ENCODE results near the gene CAMKMT. TPM values are rescaled to one million over a fixed set of nuclear protein-coding genes. Genes with fewer than 3 reads are reported as not detected.

Gene CAMKMT
- total and polyA plus RNA-seq, 9 of the 15 experiments (the other 6 are each of a cell fraction or from before 2014, with no cell fraction given): 1.6 to 15.3 (median 7.4) TPM

DNA sequence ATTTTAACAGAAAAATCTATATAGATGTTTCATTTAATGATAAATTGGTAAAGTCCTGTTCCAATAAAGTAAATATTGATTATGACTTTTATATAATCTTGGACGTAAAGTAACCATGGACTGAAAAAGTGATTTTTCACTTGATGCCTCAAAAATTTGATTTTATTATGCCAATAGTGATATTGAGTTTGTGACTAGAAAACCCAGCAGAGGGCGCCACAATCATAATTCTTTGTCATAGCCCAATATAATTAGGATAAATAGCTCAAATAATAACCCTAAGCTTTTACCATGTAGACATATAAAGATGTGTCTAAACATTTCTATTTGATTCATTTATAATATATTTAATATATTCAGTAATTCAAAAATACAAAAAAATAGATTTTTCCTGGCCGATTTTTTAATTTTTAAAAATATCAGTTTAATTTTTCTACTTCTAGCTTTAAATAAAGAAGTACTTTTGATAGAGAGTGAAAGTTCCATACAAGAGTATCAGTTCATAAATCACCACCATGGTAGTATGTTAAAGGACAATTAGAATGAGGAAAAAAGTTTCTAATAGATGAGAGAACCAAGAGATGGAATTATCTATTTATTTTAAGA is 30.7 kb downstream of the CAMKMT start (continued):
- TF ChIP-seq, protein P1, sequence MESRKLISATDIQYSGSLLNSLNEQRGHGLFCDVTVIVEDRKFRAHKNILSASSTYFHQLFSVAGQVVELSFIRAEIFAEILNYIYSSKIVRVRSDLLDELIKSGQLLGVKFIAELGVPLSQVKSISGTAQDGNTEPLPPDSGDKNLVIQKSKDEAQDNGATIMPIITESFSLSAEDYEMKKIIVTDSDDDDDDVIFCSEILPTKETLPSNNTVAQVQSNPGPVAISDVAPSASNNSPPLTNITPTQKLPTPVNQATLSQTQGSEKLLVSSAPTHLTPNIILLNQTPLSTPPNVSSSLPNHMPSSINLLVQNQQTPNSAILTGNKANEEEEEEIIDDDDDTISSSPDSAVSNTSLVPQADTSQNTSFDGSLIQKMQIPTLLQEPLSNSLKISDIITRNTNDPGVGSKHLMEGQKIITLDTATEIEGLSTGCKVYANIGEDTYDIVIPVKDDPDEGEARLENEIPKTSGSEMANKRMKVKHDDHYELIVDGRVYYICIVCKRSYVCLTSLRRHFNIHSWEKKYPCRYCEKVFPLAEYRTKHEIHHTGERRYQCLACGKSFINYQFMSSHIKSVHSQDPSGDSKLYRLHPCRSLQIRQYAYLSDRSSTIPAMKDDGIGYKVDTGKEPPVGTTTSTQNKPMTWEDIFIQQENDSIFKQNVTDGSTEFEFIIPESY (CRISPR knock-in tag; IDR thresholded peaks at IDR 0.05): no peak
- no peak for TF ChIP-seq TCFL5 (CRISPR knock-in tag; conservative IDR thresholded peaks at IDR 0.05)
- peak; percentile 34 to 52 for TF ChIP-seq RAD21 (CRISPR knock-in tag; conservative IDR thresholded peaks at IDR 0.05 in 1 of 2, IDR thresholded peaks at IDR 0.05 in 1 of 2)
- TF ChIP-seq NRF1 (conservative IDR thresholded peaks at IDR 0.05 in 1 of 2, IDR thresholded peaks at IDR 0.05 in 1 of 2): no peak
- TF ChIP-seq, protein P2, sequence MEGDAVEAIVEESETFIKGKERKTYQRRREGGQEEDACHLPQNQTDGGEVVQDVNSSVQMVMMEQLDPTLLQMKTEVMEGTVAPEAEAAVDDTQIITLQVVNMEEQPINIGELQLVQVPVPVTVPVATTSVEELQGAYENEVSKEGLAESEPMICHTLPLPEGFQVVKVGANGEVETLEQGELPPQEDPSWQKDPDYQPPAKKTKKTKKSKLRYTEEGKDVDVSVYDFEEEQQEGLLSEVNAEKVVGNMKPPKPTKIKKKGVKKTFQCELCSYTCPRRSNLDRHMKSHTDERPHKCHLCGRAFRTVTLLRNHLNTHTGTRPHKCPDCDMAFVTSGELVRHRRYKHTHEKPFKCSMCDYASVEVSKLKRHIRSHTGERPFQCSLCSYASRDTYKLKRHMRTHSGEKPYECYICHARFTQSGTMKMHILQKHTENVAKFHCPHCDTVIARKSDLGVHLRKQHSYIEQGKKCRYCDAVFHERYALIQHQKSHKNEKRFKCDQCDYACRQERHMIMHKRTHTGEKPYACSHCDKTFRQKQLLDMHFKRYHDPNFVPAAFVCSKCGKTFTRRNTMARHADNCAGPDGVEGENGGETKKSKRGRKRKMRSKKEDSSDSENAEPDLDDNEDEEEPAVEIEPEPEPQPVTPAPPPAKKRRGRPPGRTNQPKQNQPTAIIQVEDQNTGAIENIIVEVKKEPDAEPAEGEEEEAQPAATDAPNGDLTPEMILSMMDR (IDR thresholded peaks at IDR 0.05 in 2 of 3, conservative IDR thresholded peaks at IDR 0.05 in 1 of 3; ENCODE audit: insufficient read depth in 2 of 3, low read depth in 1 of 3, low read length in 3 of 3): peak in 2 of 3 experiments; percentile 63 to 71; a peak in 4 of 6 replicates
- TF ChIP-seq NELFE (IDR thresholded peaks at IDR 0.05; ENCODE audit: insufficient read depth, insufficient read length): no peak
- peak; percentile 23; the same call in 1 of the 2 replicates for TF ChIP-seq SMC3 (conservative IDR thresholded peaks at IDR 0.05; ENCODE audit: insufficient read depth, low read depth, low read length)
- TF ChIP-seq RFX7 (CRISPR knock-in tag; IDR thresholded peaks at IDR 0.05): no peak
